ENCODE results near the gene HSP90B1. TPM values are rescaled to one million over a fixed set of nuclear protein-coding genes. Genes with fewer than 3 reads are reported as not detected.
A peak's percentile ranks its signal among the peaks of the same experiment; 100 is the strongest.

HSP90B1 gene
- total RNA-seq, 4 donors from 2014 or later = 206 to 319 (median 209) TPM

- intact Hi-C loops (cut with DNase I) = no loop called here
Measured at GRCh38 chr12:103960616-103961227, 30.5 kb downstream of the HSP90B1 start.

GRCh38 chr12:103962493-103962892, 32.3 kb downstream of the HSP90B1 start:
- no peak overlapping the region for H3K4me3 ChIP-seq
- no peak for DNase-seq
- no peaks in the 10 kb centered on the region for H3K9me3 ChIP-seq
- no peaks in the 10 kb centered on the region for H3K27me3 ChIP-seq
- peaks cover 10 to 38% (median 19%) of the 10 kb centered on the region in 3 donors for H3K4me1 ChIP-seq
- no peaks in the 10 kb centered on the region for H3K36me3 ChIP-seq
- TF ChIP-seq POLR2A (IDR thresholded peaks at IDR 0.05) = no peak
- TF ChIP-seq, protein P1, sequence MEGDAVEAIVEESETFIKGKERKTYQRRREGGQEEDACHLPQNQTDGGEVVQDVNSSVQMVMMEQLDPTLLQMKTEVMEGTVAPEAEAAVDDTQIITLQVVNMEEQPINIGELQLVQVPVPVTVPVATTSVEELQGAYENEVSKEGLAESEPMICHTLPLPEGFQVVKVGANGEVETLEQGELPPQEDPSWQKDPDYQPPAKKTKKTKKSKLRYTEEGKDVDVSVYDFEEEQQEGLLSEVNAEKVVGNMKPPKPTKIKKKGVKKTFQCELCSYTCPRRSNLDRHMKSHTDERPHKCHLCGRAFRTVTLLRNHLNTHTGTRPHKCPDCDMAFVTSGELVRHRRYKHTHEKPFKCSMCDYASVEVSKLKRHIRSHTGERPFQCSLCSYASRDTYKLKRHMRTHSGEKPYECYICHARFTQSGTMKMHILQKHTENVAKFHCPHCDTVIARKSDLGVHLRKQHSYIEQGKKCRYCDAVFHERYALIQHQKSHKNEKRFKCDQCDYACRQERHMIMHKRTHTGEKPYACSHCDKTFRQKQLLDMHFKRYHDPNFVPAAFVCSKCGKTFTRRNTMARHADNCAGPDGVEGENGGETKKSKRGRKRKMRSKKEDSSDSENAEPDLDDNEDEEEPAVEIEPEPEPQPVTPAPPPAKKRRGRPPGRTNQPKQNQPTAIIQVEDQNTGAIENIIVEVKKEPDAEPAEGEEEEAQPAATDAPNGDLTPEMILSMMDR (IDR thresholded peaks at IDR 0.05) = no peak
- no peak overlapping the region for H3K27ac ChIP-seq
- 36 to 38% methylated on average over 1 of the region's 1 CpG for WGBS, 2 donors
- intact Hi-C loops (cut with DNase I) = no loop called here

More at GRCh38 chr12:103960616-103961227, 30.5 kb downstream of the HSP90B1 start:
- H3K9me3 ChIP-seq = no peaks in the 10 kb centered on the region
- TF ChIP-seq POLR2A (IDR thresholded peaks at IDR 0.05) = no peak
- TF ChIP-seq, protein P1 (IDR thresholded peaks at IDR 0.05) = no peak
- no peaks in the 10 kb centered on the region for H3K36me3 ChIP-seq
- 64 to 67% methylated on average over 7 of the region's 7 CpGs for WGBS, 2 donors
- H3K4me1 ChIP-seq = peaks cover 16 to 37% (median 18%) of the 10 kb centered on the region in 3 donors
- no peak overlapping the region for H3K4me3 ChIP-seq
- no peak for DNase-seq
- H3K27me3 ChIP-seq = no peaks in the 10 kb centered on the region
- no peak overlapping the region for H3K27ac ChIP-seq

DNA sequence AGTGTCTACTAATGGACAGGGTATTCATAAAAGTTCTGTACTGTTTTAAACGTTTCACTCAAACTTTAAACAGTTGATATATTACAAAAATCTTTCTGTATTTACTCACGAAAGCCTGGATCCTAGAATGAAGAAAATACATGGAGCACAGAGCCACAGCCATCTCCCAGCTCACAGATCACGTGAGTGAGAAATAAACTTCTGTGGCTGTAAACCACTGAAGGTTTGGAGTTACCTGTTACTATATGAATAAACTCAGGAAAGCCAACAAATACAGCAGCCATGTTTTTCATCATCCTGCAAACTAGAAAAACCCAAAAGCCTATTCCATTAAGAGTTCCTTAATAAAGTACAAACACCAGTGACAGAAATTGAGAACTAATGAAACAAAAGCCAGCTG, 34.6 kb downstream of the HSP90B1 start:
- intact Hi-C loops (cut with DNase I) = no loop called here
- TF ChIP-seq POLR2A (IDR thresholded peaks at IDR 0.05) = no peak
- TF ChIP-seq, protein P1 (IDR thresholded peaks at IDR 0.05) = no peak
- WGBS, 2 donors = 6 to 24% methylated on average over 3 of the region's 3 CpGs
- Histone ChIP-seq H3K4me1 (peaks cover 20 to 52% (median 37%) of the 10 kb centered on the region in 3 donors), H3K9me3 (no peaks in the 10 kb centered on the region), H3K27ac (peak overlapping the region; percentile 95 to 98 (median 96)), H3K27me3 (no peaks in the 10 kb centered on the region), H3K4me3 (peak overlapping the region; percentile 79 to 92 (median 87)), H3K36me3 (peaks cover 0 to 7% (median 0%) of the 10 kb centered on the region in 3 donors)
- DNase-seq = no peak

DNA sequence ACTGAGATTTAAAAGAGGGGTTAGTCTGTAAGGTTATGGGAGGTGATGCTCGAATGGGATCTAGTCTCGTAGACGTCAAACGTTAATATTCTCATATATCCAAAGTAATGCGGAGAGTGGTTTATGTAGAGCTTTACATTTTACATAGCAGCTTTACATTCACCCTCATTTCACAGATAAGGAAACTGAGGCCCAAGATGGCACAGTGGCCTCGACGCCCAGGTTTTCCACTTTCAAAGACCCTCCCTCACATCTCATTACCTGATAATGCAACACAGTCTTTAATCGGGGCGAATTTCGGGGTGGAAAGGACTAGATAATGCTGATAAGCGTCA, 35.0 kb downstream of the HSP90B1 start:
- intact Hi-C loops (cut with DNase I) = no loop called here
- 1 to 2% methylated on average over 10 to 11 of the region's 11 CpGs for WGBS, 2 donors
- DNase-seq = no peak
- Histone ChIP-seq H3K4me3 (peak overlapping the region; percentile 79 to 92 (median 87)), H3K27ac (peak overlapping the region; percentile 95 to 98 (median 96)), H3K27me3 (no peaks in the 10 kb centered on the region), H3K9me3 (no peaks in the 10 kb centered on the region), H3K4me1 (peaks cover 20 to 56% (median 37%) of the 10 kb centered on the region in 3 donors), H3K36me3 (peaks cover 0 to 7% (median 0%) of the 10 kb centered on the region in 3 donors)
- TF ChIP-seq POLR2A (IDR thresholded peaks at IDR 0.05) = no peak
- TF ChIP-seq, protein P1 (IDR thresholded peaks at IDR 0.05) = no peak

GRCh38 chr12:103965590-103966504, 35.6 kb downstream of the HSP90B1 start, which contains the start of gene TDG:
TDG (plus strand) TSS chr12:103965872; CDS start chr12:103966038, 166 bp downstream.
- H3K4me1 ChIP-seq = peaks cover 20 to 59% (median 37%) of the 10 kb centered on the region in 3 donors
- peak within 1 kb of the TSS; percentile 79 to 92 (median 87) for H3K4me3 ChIP-seq
- peaks cover 0 to 7% (median 0%) of the 10 kb centered on the region in 3 donors for H3K36me3 ChIP-seq
- peak; percentile 97 for DNase-seq
- no peaks in the 10 kb centered on the region for H3K27me3 ChIP-seq
- H3K27ac ChIP-seq = peak within 1 kb of the TSS; percentile 95 to 98 (median 96)
- intact Hi-C loops (cut with DNase I) = no loop called here
- H3K9me3 ChIP-seq = no peaks in the 10 kb centered on the region
- peak in 3 of 4 donors; percentile 75 to 95 (median 89) for TF ChIP-seq POLR2A (IDR thresholded peaks at IDR 0.05)
- TF ChIP-seq, protein P1 (IDR thresholded peaks at IDR 0.05) = peak in 4 of 6 experiments; percentile 12 to 34 (median 23)
- WGBS, 2 donors = 0 to 2% methylated on average over 16 to 31 of the region's 64 CpGs
